Calu3 (cell line): ENCODE measurements around the gene ODF2. TPM values are rescaled to one million over a fixed set of nuclear protein-coding genes. Genes with fewer than 3 reads are reported as not detected.
"Not testable (repeated sequence)": the region's sequence is repeated elsewhere in the genome, so short reads cannot be mapped to it uniquely, and the experiment has no call there.

Experiments
- BruUV-seq: library from RNA; stranded (reverse); fragments of 400-500 nt; replicated peaks from 2 replicates; lab custom pipeline; 2021; lab: Mats Ljungman, UMichigan
- CTCF ChIA-PET: fragments of 300-600 bp; sonication (Branson Sonifier 250); formaldehyde crosslinking; loops from one replicate; lab custom pipeline; 2022; ENCODE audit warnings: antibody characterized with exemption; lab: Charles Lee
- DNase-seq: peaks from one replicate; pipeline ENCODE4 v3.0.0; 2022
- H3K27ac Mint-ChIP-seq: one replicate; pipeline ENCODE4 v1.8.0; 2022; ENCODE audit warnings: mixed read lengths; ENCODE audit not compliant: unreplicated experiment
- H3K27me3 Mint-ChIP-seq: one replicate; pipeline ENCODE4 v1.8.0; 2022; ENCODE audit warnings: mixed read lengths; ENCODE audit not compliant: unreplicated experiment
- H3K36me3 Mint-ChIP-seq: one replicate; pipeline ENCODE4 v1.8.0; 2022; ENCODE audit warnings: mild to moderate bottlenecking, moderate library complexity, mixed read lengths; ENCODE audit not compliant: insufficient read depth, unreplicated experiment
- H3K4me1 Mint-ChIP-seq: one replicate; pipeline ENCODE4 v1.8.0; 2022; ENCODE audit warnings: mild to moderate bottlenecking, low read depth, mixed read lengths; ENCODE audit not compliant: unreplicated experiment
- H3K4me3 Mint-ChIP-seq: one replicate; pipeline ENCODE4 v1.8.0; 2022; ENCODE audit warnings: mild to moderate bottlenecking, low read depth, moderate library complexity, mixed read lengths; ENCODE audit not compliant: unreplicated experiment
- H3K9me3 Mint-ChIP-seq: one replicate; pipeline ENCODE4 v1.8.0; 2022; ENCODE audit warnings: low read depth, mixed read lengths; ENCODE audit not compliant: unreplicated experiment
- CTCF ChIP-seq: fragments of 200-600 bp; IDR thresholded peaks from one replicate; pipeline ENCODE4 v1.8.0; 2022; ENCODE audit warnings: antibody characterized with exemption; ENCODE audit not compliant: unreplicated experiment
- intact Hi-C: fragments of 100-400 bp; cut with micrococcal nuclease; formaldehyde crosslinking; loops from one replicate; pipeline ENCODE4 v1.10.0; 2022; ENCODE audit not compliant: unreplicated experiment
- total RNA-seq: library from RNA; stranded (reverse); gene quantifications from 2 replicates; pipeline ENCODE4 v1.2.3, GENCODE V29; 2022

ODF2 gene
- total RNA-seq, 1 experiment from 2014 or later, result 33.6 TPM

DNA sequence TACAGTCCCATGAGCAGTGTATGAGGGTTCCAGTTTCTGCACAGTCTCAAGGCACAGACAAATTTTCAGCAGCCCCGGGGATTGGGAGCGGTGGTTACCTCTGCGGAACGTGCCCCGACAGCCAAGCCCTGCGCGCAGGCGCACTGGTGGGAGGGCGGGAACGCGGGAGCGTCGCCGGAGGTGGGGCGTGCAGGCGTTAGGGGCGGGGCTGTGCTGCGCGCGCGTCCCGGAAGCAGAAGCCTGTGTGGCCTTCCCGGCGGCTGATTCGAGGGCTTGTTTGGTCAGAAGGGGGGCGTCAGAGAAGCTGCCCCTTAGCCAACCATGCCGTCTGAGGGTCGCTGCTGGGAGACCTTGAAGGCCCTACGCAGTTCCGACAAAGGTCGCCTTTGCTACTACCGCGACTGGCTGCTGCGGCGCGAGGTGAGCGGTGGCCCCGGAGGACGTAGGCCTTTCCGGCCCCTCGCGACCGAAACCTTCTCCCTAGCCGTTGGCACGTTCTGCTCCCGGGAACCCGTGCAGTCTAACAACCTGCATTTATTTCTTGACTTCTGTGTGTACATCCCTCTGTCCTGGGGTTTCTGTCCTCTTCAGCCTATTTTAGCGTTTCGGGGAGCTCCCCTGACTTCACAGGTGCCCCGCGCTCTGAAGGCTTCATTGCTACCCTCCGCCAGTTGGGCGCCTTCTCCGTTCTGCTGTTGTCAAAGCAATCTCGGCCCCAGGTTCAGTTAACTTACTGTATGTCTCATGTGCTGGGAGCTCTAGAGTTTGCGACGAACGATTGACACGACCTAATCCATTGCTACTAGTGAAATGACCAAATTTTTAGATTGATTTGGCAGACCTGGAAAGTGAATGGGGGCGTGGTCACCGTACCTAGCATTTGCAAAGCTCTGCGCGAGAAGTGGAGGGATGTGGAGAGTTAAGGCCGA is 48.9 kb downstream of the ODF2 start, which contains the start of gene GLE1:
Gene GLE1, plus strand, starts transcription at position 235 of the 929 bp plus-strand sequence. Its CDS starts 87 bp downstream, at position 322.
- Mint-ChIP-seq H3K27ac (peak within 1 kb of the TSS; percentile 81), H3K4me1 (no peaks in the 10 kb centered on the region), H3K27me3 (no peaks in the 10 kb centered on the region), H3K9me3 (no peaks in the 10 kb centered on the region), H3K36me3 (peaks cover 35% of the 10 kb centered on the region), H3K4me3 (peak within 1 kb of the TSS; percentile 98)
- TF ChIP-seq CTCF, result no peak
- intact Hi-C loops, result no loop called here
- CTCF ChIA-PET, result interaction anchor here (1.0 kb wide), 1 partner anchor 142 kb away, joined by 4 read pairs; no protein-coding TSS in a partner anchor
- no TSS peak for BruUV-seq
- peak; percentile 94 for DNase-seq

DNA sequence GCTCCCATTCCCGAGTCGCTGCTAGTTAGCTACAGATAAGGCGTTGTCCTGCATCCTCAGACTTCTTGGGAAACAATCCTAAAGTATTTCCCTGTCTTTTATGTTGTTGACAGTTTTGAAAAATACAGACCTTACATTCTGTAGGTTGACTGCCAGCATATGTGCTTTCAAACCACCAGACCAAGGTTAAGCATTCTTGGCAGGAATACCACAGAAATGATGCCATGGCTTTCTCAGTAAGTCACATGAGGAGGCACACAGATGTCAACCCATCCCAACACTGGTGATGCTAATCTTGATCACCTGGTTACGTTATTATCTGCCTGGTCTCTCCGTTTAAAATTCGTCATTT is 49.6 kb downstream of the ODF2 start:
- Mint-ChIP-seq H3K4me3 (peak overlapping the region; percentile 98), H3K9me3 (no peaks in the 10 kb centered on the region), H3K4me1 (no peaks in the 10 kb centered on the region), H3K27ac (peak overlapping the region; percentile 81), H3K36me3 (peaks cover 33% of the 10 kb centered on the region), H3K27me3 (no peaks in the 10 kb centered on the region)
- CTCF ChIA-PET, result interaction anchor here (1.0 kb wide), 1 partner anchor 143 kb away, joined by 4 read pairs; no protein-coding TSS in a partner anchor
- no peak for TF ChIP-seq CTCF
- DNase-seq, result no peak
- BruUV-seq, result TSS peak; percentile 62
- intact Hi-C loops, result no loop called here

DNA sequence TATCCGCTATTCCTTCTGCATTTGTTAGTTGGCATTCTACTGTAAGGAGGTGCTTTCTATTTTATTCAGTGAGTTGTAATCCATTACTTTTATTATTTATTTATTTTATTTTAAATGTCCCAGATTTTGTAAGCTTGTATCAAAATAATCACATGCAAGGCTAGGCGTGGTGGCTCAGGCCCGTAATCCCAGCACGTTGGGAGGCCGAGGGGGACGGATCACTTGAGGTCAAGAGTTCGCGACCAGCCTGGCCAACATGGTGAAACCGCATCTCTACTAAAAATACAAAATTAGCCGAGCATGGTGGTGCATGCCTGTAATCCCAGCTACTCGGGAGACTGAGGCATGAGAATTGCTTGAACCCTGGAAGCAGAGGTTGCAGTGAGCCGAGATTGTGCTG is 50.1 kb downstream of the ODF2 start:
- Mint-ChIP-seq H3K4me3 (peak overlapping the region; percentile 98), H3K36me3 (peaks cover 30% of the 10 kb centered on the region)
- CTCF ChIA-PET, DNase-seq, H3K27ac Mint-ChIP-seq, intact Hi-C loops, BruUV-seq, H3K9me3 Mint-ChIP-seq, H3K4me1 Mint-ChIP-seq, H3K27me3 Mint-ChIP-seq: not testable (repeated sequence)

DNA sequence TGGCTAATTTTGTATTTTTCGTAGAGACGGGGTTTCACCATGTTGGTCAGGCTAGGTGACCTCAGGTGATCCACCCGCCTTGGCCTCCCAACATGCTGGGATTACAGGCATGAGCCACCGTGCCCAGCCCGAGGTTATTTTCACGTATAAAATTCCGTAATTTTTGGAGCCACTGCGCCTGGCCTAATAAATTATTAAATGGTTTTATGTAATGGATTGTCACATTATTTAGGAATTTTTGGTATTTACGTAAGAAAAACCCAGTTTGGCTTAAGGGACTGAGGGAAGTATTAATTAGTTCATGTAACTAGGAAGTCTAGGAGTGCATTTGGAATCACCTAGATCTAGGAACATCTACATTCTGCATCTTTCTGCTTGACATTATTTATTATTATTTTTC is 57.0 kb downstream of the ODF2 start:
- Mint-ChIP-seq H3K36me3 (peaks cover 24% of the 10 kb centered on the region), H3K27me3 (no peaks in the 10 kb centered on the region), H3K9me3 (no peaks in the 10 kb centered on the region), H3K27ac (no peak overlapping the region), H3K4me3 (no peak overlapping the region), H3K4me1 (no peaks in the 10 kb centered on the region)
- no peak for TF ChIP-seq CTCF
- intact Hi-C loops, result no loop called here
- no TSS peak for BruUV-seq
- DNase-seq, result no peak
- CTCF ChIA-PET, result no interaction called here

- BruUV-seq, result no TSS peak
- CTCF ChIA-PET, result no interaction called here
- intact Hi-C loops, result no loop called here
- no peak for DNase-seq
- Mint-ChIP-seq H3K27ac (no peak overlapping the region), H3K36me3 (peaks cover 17% of the 10 kb centered on the region), H3K27me3 (no peaks in the 10 kb centered on the region), H3K4me1 (no peaks in the 10 kb centered on the region), H3K9me3 (no peaks in the 10 kb centered on the region), H3K4me3 (no peak overlapping the region)
- TF ChIP-seq CTCF, result no peak
These were observed 66.2 kb downstream of the ODF2 start for GRCh38 chr9:128521956-128522355.
